Fibroblast of peridontal ligament (primary cell): ENCODE results near the gene FAM210A.

Experiments
- DNase-seq: peaks from one replicate; pipeline ENCODE4 v3.0.0-alpha.2; 2010; ENCODE audit errors: extremely low read depth

The FAM210A gene

GRCh38 chr18:13621886-13622619 lies 104.3 kb downstream of the FAM210A start:
- DNase-seq, result no peak

GRCh38 chr18:13621446-13621849 lies 104.9 kb downstream of the FAM210A start:
- no peak for DNase-seq

GRCh38 chr18:13620818-13621445 lies 105.4 kb downstream of the FAM210A start:
- no peak for DNase-seq

GRCh38 chr18:13620206-13620672 lies 106.1 kb downstream of the FAM210A start:
- DNase-seq, result no peak

GRCh38 chr18:13619505-13620205 lies 106.7 kb downstream of the FAM210A start:
- no peak for DNase-seq

GRCh38 chr18:13618760-13619438 lies 107.5 kb downstream of the FAM210A start:
- DNase-seq, result no peak

- no peak for DNase-seq
Measured at GRCh38 chr18:13617826-13618515, 108.4 kb downstream of the FAM210A start.

GRCh38 chr18:13616525-13617035 lies 109.8 kb downstream of the FAM210A start:
- DNase-seq, result no peak

GRCh38 chr18:13616041-13616440 lies 110.3 kb downstream of the FAM210A start:
- no peak for DNase-seq

GRCh38 chr18:13615432-13615861 lies 110.9 kb downstream of the FAM210A start:
- DNase-seq, result no peak

GRCh38 chr18:13614641-13615288 lies 111.6 kb downstream of the FAM210A start:
- DNase-seq, result no peak

- no peak for DNase-seq
Measured at GRCh38 chr18:13613591-13614501, 112.5 kb downstream of the FAM210A start.
